Stomach smooth muscle (tissue), 2 donors: ENCODE data around the gene ABCB4.

Experiments
- H3K27ac ChIP-seq: one replicate; pipeline ENCODE4 v1.7.0; 2013; ENCODE audit warnings: mild to moderate bottlenecking, low read length, inconsistent platforms
- H3K27me3 ChIP-seq, 2 donors: one replicate each; pipeline ENCODE4 v1.7.0; 2013; ENCODE audit warnings: low read length in 2 of 2; ENCODE audit not compliant: insufficient read depth in 2 of 2, control insufficient read depth in 1 of 2
- H3K36me3 ChIP-seq, 2 donors: one replicate each; pipeline ENCODE4 v1.7.0; 2013; ENCODE audit warnings: low read length in 2 of 2; ENCODE audit not compliant: control insufficient read depth in 2 of 2, insufficient read depth in 2 of 2
- H3K4me1 ChIP-seq: one replicate; pipeline ENCODE4 v1.7.0; 2013; ENCODE audit warnings: low read length; ENCODE audit not compliant: control insufficient read depth, insufficient read depth
- H3K4me3 ChIP-seq, 2 donors: one replicate each; pipeline ENCODE4 v1.7.0; 2013; ENCODE audit warnings: low read length in 2 of 2
- H3K9ac ChIP-seq, 2 donors: one replicate each; pipeline ENCODE4 v1.7.0; 2013; ENCODE audit warnings: low read length in 2 of 2, mild to moderate bottlenecking in 1 of 2
- H3K9me3 ChIP-seq, 2 donors: one replicate each; pipeline ENCODE4 v1.7.0; 2013; ENCODE audit warnings: low read length in 2 of 2; ENCODE audit not compliant: control insufficient read depth in 2 of 2
- donor health status: healthy.
- donor health status: Pancreatic carcinoma.

The ABCB4 gene

GRCh38 chr7:87475359-87476178, at the start of gene ABCB4:
ABCB4 (minus strand) TSS chr7:87475680; CDS start chr7:87475465, 215 bp downstream.
- H3K27me3 ChIP-seq: no peaks in the 10 kb centered on the region
- H3K4me3 ChIP-seq: peak within 1 kb of the TSS; percentile 52 to 68
- H3K9me3 ChIP-seq: no peaks in the 10 kb centered on the region
- peaks cover 5% of the 10 kb centered on the region for H3K4me1 ChIP-seq
- peak within 1 kb of the TSS in 1 of 2 donors; percentile 14 for H3K9ac ChIP-seq
- H3K36me3 ChIP-seq: no peaks in the 10 kb centered on the region
- H3K27ac ChIP-seq: no peak within 1 kb of the TSS

DNA sequence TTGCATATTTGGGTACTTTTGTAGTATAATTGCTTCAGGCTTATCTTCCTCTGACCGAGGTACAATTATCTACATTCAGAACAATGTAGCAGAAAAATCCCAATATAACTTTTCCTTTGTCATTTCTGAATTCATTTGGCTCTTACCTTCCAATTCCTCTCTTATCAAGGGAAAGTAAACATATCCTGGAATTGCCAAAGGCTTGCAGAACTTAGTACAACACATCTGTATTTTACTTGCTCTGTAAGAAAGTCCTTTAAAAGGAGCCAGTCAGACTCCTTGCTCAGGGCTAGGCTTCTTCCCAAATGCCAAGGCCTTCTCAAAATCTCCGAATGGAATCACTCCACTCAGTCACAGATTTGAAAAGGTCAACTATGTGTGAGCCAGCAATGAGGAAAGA, 43.3 kb upstream of the ABCB4 start:
- no peaks in the 10 kb centered on the region for H3K27me3 ChIP-seq
- H3K27ac ChIP-seq: no peak overlapping the region
- H3K36me3 ChIP-seq: no peaks in the 10 kb centered on the region
- no peaks in the 10 kb centered on the region for H3K9me3 ChIP-seq
- no peak overlapping the region for H3K4me3 ChIP-seq
- no peak overlapping the region for H3K9ac ChIP-seq
- no peaks in the 10 kb centered on the region for H3K4me1 ChIP-seq

- H3K4me1 ChIP-seq: no peaks in the 10 kb centered on the region
- H3K27ac ChIP-seq: no peak overlapping the region
These were observed 42.4 kb upstream of the ABCB4 start for GRCh38 chr7:87517891-87518290.

DNA sequence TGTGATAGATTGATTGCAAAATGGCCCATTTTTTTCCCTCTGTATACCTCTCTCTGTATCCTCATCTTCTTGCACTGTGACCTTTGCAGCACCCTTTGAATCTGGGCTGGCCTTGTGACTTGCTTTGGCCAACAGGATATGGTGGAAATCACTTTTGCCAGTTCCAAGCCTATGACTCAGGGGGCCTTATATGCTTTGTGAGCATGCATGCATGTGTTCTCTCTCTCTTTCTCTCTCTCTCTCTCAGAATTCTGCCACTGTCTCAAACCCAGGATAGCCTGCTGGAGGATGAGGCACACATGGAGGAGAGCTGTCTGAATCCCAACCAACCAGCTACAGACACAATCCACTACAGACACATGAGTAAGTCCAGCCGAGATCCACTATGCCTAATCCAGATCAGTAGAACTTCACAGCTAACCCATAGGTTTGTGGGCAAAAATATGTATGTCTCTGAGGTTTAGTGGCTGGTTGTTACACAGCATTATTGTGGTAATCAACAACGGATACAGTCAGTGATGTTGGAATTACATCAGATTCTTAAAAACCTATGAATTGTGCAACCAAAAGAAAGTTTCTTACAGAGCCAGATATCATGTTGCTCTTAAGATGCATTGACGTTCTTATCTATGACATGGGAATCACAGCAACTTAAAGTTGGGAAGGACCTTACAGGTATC, 41.8 kb upstream of the ABCB4 start:
- Histone ChIP-seq H3K4me3 (no peak overlapping the region), H3K4me1 (no peaks in the 10 kb centered on the region), H3K9me3 (no peaks in the 10 kb centered on the region), H3K27me3 (no peaks in the 10 kb centered on the region), H3K9ac (no peak overlapping the region), H3K27ac (no peak overlapping the region), H3K36me3 (no peaks in the 10 kb centered on the region)

More at GRCh38 chr7:87517891-87518290, 42.4 kb upstream of the ABCB4 start:
- H3K27me3 ChIP-seq: no peaks in the 10 kb centered on the region
- H3K9me3 ChIP-seq: no peaks in the 10 kb centered on the region
- no peak overlapping the region for H3K4me3 ChIP-seq
- no peaks in the 10 kb centered on the region for H3K36me3 ChIP-seq
- no peak overlapping the region for H3K9ac ChIP-seq

DNA sequence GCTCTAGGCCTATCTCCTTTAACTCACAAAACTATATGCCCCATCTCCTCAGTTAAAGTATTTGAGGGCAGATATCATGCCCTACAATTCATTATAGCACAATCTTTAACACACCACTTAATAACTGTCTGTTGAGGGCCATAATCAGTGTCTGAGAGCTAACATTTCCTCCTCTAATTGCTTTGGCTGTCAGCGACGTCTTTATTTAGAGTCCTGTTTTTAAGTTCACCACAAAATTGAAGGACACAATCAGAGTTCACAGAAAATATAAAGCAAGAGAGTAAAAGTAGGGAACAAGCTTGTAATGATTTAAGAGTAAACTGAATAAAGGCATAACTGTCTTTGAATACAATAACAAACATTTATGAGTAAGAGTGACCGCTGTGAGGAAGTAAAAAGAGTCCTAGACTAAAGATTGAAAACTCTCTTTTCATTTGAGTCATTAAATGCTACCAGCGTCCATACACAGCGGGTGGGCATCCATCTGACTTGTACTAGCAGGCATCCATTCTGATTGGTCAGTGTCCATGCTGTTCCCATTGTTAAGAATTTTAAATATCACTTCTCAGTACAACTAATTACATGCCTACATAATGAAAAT, 38.4 kb upstream of the ABCB4 start:
- Histone ChIP-seq H3K27me3 (no peaks in the 10 kb centered on the region), H3K27ac (no peak overlapping the region), H3K4me1 (no peaks in the 10 kb centered on the region), H3K36me3 (no peaks in the 10 kb centered on the region), H3K4me3 (no peak overlapping the region), H3K9me3 (no peaks in the 10 kb centered on the region), H3K9ac (no peak overlapping the region)

DNA sequence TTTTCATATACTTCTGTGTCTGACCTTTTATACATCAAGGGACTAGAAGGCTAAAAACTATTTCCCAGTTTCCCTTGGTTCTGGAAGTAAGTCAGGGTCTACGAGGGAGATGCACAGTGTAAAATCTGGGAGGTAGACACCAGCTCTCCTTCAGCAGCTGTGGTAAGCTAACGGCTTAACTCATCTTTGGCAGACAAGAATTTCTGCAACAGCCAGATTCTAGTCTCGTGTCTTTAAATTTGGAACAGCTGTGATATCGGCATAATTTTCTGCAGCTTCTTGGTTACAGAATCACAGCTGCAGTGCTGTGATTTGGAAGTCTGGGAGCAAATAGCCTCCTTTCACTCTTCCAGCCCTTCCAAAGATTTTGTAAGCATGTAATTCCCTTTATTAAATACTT, 37.4 kb upstream of the ABCB4 start:
- H3K4me3 ChIP-seq: no peak overlapping the region
- H3K9ac ChIP-seq: no peak overlapping the region
- H3K27me3 ChIP-seq: no peaks in the 10 kb centered on the region
- no peaks in the 10 kb centered on the region for H3K4me1 ChIP-seq
- no peaks in the 10 kb centered on the region for H3K36me3 ChIP-seq
- H3K27ac ChIP-seq: no peak overlapping the region
- no peaks in the 10 kb centered on the region for H3K9me3 ChIP-seq

DNA sequence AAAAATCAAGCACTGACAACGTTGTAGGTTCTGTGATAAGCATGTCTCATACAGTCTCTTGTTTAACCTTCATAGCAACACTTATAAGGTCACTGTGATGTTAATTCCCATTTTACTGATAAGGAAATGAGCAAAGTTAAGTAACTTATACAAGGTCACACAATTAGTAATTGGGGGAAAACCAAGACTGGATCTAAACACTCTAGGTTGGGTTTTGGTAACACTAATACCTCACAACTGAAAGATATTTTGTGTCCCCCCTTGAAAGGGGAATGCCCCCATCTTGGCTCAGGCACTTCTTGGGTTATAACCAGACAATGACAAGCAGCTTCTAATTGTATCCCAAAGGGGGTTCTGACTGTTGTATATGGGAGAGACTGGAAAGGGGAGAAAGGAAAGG, 36.0 kb upstream of the ABCB4 start:
- Histone ChIP-seq H3K4me1 (no peaks in the 10 kb centered on the region), H3K27me3 (no peaks in the 10 kb centered on the region), H3K9ac (no peak overlapping the region), H3K27ac (no peak overlapping the region), H3K4me3 (no peak overlapping the region), H3K36me3 (no peaks in the 10 kb centered on the region), H3K9me3 (no peaks in the 10 kb centered on the region)

DNA sequence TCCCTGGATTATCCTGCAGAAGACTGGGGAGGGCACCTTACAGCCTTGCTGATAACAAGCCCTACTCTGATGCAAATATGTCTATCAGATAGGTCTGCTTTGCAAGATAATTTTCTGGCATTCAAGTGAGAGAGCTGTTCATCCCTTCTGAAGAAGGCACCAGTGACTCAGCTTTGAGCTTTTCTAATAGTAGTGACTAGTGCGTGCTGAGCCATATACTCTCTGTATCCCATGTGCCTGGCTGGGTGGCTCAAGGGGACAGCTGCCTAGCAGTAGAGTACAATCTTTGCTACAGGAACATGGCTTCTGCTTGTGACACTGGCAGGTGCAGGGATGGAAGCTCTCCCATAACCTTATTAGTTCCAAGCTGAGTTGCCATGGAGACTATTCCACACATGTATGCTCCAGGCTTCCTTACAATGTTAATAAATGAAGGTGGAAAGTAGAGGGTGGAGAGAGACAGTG, 35.0 kb upstream of the ABCB4 start:
- H3K9ac ChIP-seq: no peak overlapping the region
- no peak overlapping the region for H3K4me3 ChIP-seq
- no peaks in the 10 kb centered on the region for H3K9me3 ChIP-seq
- no peaks in the 10 kb centered on the region for H3K36me3 ChIP-seq
- H3K27me3 ChIP-seq: no peaks in the 10 kb centered on the region
- H3K4me1 ChIP-seq: no peaks in the 10 kb centered on the region
- H3K27ac ChIP-seq: no peak overlapping the region

GRCh38 chr7:87507446-87507845, 32.0 kb upstream of the ABCB4 start:
- Histone ChIP-seq H3K4me1 (no peaks in the 10 kb centered on the region), H3K9ac (no peak overlapping the region), H3K36me3 (no peaks in the 10 kb centered on the region), H3K27ac (no peak overlapping the region), H3K27me3 (no peaks in the 10 kb centered on the region), H3K9me3 (no peaks in the 10 kb centered on the region), H3K4me3 (no peak overlapping the region)

GRCh38 chr7:87506246-87507180, 31.0 kb upstream of the ABCB4 start:
- Histone ChIP-seq H3K9me3 (no peaks in the 10 kb centered on the region), H3K27ac (no peak overlapping the region), H3K9ac (no peak overlapping the region), H3K27me3 (no peaks in the 10 kb centered on the region), H3K4me3 (no peak overlapping the region), H3K4me1 (no peaks in the 10 kb centered on the region), H3K36me3 (no peaks in the 10 kb centered on the region)
